ENCODE results near the gene GJA10.

The GJA10 gene

GRCh38 chr6:89944181-89944755 lies 50.0 kb downstream of the GJA10 start:
- TF ChIP-seq CTCF (IDR thresholded peaks at IDR 0.05; ENCODE audit: insufficient read depth, low read length) = no peak
- no peak for TF ChIP-seq REST (IDR thresholded peaks at IDR 0.05; ENCODE audit: insufficient replicate concordance, low read depth)
- TF ChIP-seq GABPA (IDR thresholded peaks at IDR 0.05; ENCODE audit: low read depth) = no peak
- TF ChIP-seq POLR2AphosphoS5 (IDR thresholded peaks at IDR 0.05; ENCODE audit: low read depth) = no peak
- TF ChIP-seq SPI1 (IDR thresholded peaks at IDR 0.05; ENCODE audit: borderline replicate concordance, low read depth) = no peak
- H3K4me3 ChIP-seq (replicated peaks; ENCODE audit: insufficient read depth, low read length) = no peak overlapping the region
- H3K27me3 ChIP-seq (ENCODE audit: insufficient read depth, poor library complexity, severe bottlenecking) = no peaks in the 10 kb centered on the region
- DNase-seq (ENCODE audit: low read depth in 1 of 2, low spot score in 1 of 2) = no peak
- no peak overlapping the region for H3K27ac ChIP-seq (replicated peaks)

- Histone ChIP-seq H3K27ac (replicated peaks) (no peak overlapping the region), H3K27me3 (ENCODE audit: insufficient read depth, poor library complexity, severe bottlenecking) (no peaks in the 10 kb centered on the region), H3K4me3 (replicated peaks; ENCODE audit: insufficient read depth, low read length) (no peak overlapping the region)
- TF ChIP-seq CTCF (IDR thresholded peaks at IDR 0.05; ENCODE audit: insufficient read depth, low read length) = peak; percentile 29
- no peak for TF ChIP-seq POLR2AphosphoS5 (IDR thresholded peaks at IDR 0.05; ENCODE audit: low read depth)
- DNase-seq (ENCODE audit: low read depth in 1 of 2, low spot score in 1 of 2) = no peak
These were observed 50.6 kb downstream of the GJA10 start for GRCh38 chr6:89944826-89945407.

Measured in HL-60 (cell line).